Activated B cell treated with CpG ODN at 0.5 μM for 24 hours (primary cell): ENCODE data around the gene MAGEA8. TPM values are rescaled to one million over a fixed set of nuclear protein-coding genes. Genes with fewer than 3 reads are reported as not detected.

Source experiments
- ATAC-seq: fragments of 200-7000 bp; cut with Tn5 transposase; one replicate; pipeline ENCODE4 v1.10.0; 2021; ENCODE audit warnings: low read depth, mild to moderate bottlenecking, moderate library complexity
- CTCF ChIA-PET: fragments of 350-600 bp; sonication (Branson Sonifier 250); formaldehyde crosslinking; loops from one replicate; lab custom pipeline; 2021; ENCODE audit warnings: antibody characterized with exemption; lab: Charles Lee
- POLR2A ChIA-PET: fragments of 350-600 bp; sonication (Branson Sonifier 250); formaldehyde crosslinking; loops from one replicate; lab custom pipeline; 2021; ENCODE audit warnings: antibody characterized with exemption; lab: Charles Lee
- DNase-seq: peaks from one replicate; pipeline ENCODE4 v3.0.0; 2022
- H3K27ac Mint-ChIP-seq: one replicate; pipeline ENCODE4 v1.8.0; 2020; ENCODE audit warnings: mixed read lengths
- H3K27me3 Mint-ChIP-seq: one replicate; pipeline ENCODE4 v1.8.0; 2021; ENCODE audit warnings: mixed read lengths
- H3K36me3 Mint-ChIP-seq: one replicate; pipeline ENCODE4 v1.8.0; 2021; ENCODE audit warnings: low read depth, mixed read lengths
- H3K4me1 Mint-ChIP-seq: one replicate; pipeline ENCODE4 v1.8.0; 2021; ENCODE audit warnings: mixed read lengths
- H3K4me3 Mint-ChIP-seq: one replicate; pipeline ENCODE4 v1.8.0; 2020; ENCODE audit warnings: mild to moderate bottlenecking, mixed read lengths
- H3K9me3 Mint-ChIP-seq: one replicate; pipeline ENCODE4 v1.8.0; 2020; ENCODE audit warnings: mixed read lengths
- intact Hi-C: fragments of 100-400 bp; cut with micrococcal nuclease; formaldehyde crosslinking; loops from one replicate; pipeline ENCODE4 v1.15.1; 2024
- total RNA-seq: library from RNA; stranded (reverse); gene quantifications from 2 replicates; pipeline ENCODE4 v1.2.3, GENCODE V29; 2022
- TF ChIP-seq, protein P1 (sequence below): fragments of 200-600 bp; IDR thresholded peaks from one replicate; pipeline ENCODE4 v1.8.0; 2022; ENCODE audit warnings: antibody characterized with exemption, mild to moderate bottlenecking

MAGEA8 gene
- total RNA-seq, 1 donor from 2014 or later, result not detected

DNA sequence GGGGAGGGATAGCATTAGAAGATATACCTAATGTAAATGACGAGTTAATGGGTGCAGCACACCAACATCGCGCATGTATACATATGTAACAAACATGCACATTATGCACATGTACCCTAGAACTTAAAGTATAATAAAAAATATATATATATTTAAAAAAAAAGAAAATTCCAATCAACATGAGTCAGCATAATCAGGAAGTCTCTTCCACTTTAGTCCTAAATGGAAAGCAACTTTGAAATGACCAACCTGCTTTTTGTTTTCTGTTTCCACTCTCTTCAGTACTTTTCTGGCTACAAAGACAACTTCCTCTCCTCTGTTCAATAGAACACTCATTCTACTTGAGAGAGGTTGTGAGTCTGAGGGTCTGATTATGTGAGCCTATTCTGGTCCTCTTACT is 13.5 kb upstream of the MAGEA8 start:
- CTCF ChIA-PET, result no interaction called here
- Mint-ChIP-seq H3K4me3 (no peak overlapping the region), H3K4me1 (no peaks in the 10 kb centered on the region), H3K9me3 (no peaks in the 10 kb centered on the region), H3K36me3 (no peaks in the 10 kb centered on the region), H3K27me3 (peaks cover 6% of the 10 kb centered on the region), H3K27ac (no peak overlapping the region)
- TF ChIP-seq, protein P1, sequence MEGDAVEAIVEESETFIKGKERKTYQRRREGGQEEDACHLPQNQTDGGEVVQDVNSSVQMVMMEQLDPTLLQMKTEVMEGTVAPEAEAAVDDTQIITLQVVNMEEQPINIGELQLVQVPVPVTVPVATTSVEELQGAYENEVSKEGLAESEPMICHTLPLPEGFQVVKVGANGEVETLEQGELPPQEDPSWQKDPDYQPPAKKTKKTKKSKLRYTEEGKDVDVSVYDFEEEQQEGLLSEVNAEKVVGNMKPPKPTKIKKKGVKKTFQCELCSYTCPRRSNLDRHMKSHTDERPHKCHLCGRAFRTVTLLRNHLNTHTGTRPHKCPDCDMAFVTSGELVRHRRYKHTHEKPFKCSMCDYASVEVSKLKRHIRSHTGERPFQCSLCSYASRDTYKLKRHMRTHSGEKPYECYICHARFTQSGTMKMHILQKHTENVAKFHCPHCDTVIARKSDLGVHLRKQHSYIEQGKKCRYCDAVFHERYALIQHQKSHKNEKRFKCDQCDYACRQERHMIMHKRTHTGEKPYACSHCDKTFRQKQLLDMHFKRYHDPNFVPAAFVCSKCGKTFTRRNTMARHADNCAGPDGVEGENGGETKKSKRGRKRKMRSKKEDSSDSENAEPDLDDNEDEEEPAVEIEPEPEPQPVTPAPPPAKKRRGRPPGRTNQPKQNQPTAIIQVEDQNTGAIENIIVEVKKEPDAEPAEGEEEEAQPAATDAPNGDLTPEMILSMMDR, result no peak
- intact Hi-C loops, result no loop called here
- POLR2A ChIA-PET, result no interaction called here
- ATAC-seq, result no peak
- no peak for DNase-seq

DNA sequence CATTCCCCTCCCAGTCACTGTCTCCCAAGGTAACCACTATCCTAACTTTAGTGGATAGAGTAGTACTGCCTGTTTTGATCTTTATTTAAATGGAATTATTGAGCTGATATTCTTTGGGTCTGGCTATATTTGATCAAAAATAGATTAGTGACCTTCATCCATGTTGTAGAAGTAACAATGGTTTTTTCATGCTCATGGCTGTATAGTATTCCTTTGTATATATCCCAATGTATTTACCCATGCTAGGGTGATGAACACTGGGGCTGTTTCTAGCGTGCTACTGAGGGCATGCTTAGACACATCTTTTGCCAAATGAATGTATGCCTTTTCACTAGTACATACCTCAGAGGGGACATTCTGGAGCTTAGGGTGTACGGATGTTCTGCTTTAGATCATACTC is 10.1 kb upstream of the MAGEA8 start:
- intact Hi-C loops, result no loop called here
- no peak overlapping the region for H3K27ac Mint-ChIP-seq
- H3K9me3 Mint-ChIP-seq, result peaks cover 3% of the 10 kb centered on the region
- CTCF ChIA-PET, result no interaction called here
- no peaks in the 10 kb centered on the region for H3K36me3 Mint-ChIP-seq
- H3K4me1 Mint-ChIP-seq, result no peaks in the 10 kb centered on the region
- POLR2A ChIA-PET, result no interaction called here
- ATAC-seq (no peak), DNase-seq (no peak)
- TF ChIP-seq, protein P1, result no peak
- H3K27me3 Mint-ChIP-seq, result peaks cover 6% of the 10 kb centered on the region
- H3K4me3 Mint-ChIP-seq, result no peak overlapping the region

DNA sequence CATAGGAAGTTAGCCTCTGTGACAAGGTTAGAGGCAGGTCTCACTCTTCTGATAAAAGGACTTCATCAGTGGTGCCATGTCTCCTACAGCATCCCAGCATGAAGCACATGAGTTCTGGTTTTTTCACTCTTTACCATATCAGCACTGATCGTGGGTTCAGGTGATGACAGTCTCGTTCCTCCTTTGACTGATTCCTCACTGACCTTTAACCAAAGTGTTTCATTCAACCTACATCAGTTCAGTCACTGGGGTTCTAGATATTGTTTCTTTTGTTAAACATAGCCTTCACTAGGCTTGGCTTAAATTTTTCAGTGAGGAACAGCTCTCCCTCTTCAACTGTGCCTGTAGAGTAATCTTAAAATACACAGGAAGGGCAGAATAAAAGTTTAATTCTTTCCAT is 9.6 kb upstream of the MAGEA8 start:
- Mint-ChIP-seq H3K27me3 (peaks cover 6% of the 10 kb centered on the region), H3K9me3 (peaks cover 3% of the 10 kb centered on the region), H3K36me3 (no peaks in the 10 kb centered on the region), H3K4me3 (no peak overlapping the region), H3K4me1 (no peaks in the 10 kb centered on the region), H3K27ac (no peak overlapping the region)
- ChIA-PET POLR2A (no interaction called here), CTCF (no interaction called here)
- DNase-seq, result no peak
- no peak for ATAC-seq
- intact Hi-C loops, result no loop called here
- TF ChIP-seq, protein P1, result no peak

DNA sequence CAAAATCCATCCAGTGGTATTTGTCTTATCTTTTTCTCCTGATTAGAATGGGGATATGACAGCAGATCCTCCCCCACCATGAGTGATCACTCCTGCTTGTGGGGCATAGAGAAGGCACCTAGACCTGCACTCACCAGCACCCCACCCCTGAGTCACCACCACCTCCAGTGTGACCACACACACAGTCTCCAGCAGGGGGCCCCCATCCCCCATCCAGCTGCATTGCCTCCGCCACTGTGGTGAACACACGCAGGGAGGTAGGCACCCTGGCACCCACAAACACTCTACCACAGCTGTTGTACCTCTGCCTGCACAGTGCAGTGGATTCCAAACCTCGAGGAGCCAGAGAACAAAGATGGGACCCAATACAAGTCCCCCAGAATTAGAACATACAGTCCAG is 9.0 kb upstream of the MAGEA8 start:
- no peak overlapping the region for H3K4me3 Mint-ChIP-seq
- ChIA-PET POLR2A (no interaction called here), CTCF (no interaction called here)
- intact Hi-C loops, result no loop called here
- no peaks in the 10 kb centered on the region for H3K36me3 Mint-ChIP-seq
- H3K27ac Mint-ChIP-seq, result no peak overlapping the region
- no peak for DNase-seq
- ATAC-seq, result peak; percentile 37
- H3K4me1 Mint-ChIP-seq, result no peaks in the 10 kb centered on the region
- peaks cover 6% of the 10 kb centered on the region for H3K27me3 Mint-ChIP-seq
- H3K9me3 Mint-ChIP-seq, result peaks cover 3% of the 10 kb centered on the region
- TF ChIP-seq, protein P1, result no peak

DNA sequence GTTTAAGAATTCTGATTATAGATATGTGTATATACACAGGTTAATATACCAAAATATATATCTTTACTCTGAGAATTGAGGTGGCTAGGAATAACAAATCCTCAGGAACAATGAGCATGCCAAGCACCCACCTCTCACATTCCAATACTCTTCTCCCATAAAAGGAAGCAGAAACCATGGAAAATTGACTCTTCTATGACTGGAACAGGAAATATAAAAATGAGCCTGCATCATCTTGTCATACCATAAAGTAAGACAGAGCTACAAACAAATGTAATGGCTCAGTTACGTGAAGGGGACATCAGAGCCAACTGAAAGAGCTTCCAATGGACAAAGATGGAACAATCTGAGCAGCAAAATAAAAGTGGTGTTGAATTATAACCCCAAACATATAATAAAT is 3.8 kb upstream of the MAGEA8 start:
- ChIA-PET CTCF (no interaction called here), POLR2A (no interaction called here)
- intact Hi-C loops, result no loop called here
- TF ChIP-seq, protein P1, result no peak
- no peaks in the 10 kb centered on the region for H3K4me1 Mint-ChIP-seq
- DNase-seq (no peak), ATAC-seq (no peak)
- H3K9me3 Mint-ChIP-seq, result peaks cover 3% of the 10 kb centered on the region
- H3K27me3 Mint-ChIP-seq, result peaks cover under 1% of the 10 kb centered on the region
- no peak overlapping the region for H3K4me3 Mint-ChIP-seq
- H3K27ac Mint-ChIP-seq, result no peak overlapping the region
- no peaks in the 10 kb centered on the region for H3K36me3 Mint-ChIP-seq
